GM12801 (cell line): ENCODE results near the gene KLHL29.

Experiments
- TF ChIP-seq, protein P1 (sequence below): IDR thresholded peaks from one replicate; pipeline ENCODE4 v1.5.1; 2011; ENCODE audit warnings: control low read depth; ENCODE audit not compliant: insufficient read length; ENCODE audit errors: extremely low read depth

KLHL29 gene

DNA sequence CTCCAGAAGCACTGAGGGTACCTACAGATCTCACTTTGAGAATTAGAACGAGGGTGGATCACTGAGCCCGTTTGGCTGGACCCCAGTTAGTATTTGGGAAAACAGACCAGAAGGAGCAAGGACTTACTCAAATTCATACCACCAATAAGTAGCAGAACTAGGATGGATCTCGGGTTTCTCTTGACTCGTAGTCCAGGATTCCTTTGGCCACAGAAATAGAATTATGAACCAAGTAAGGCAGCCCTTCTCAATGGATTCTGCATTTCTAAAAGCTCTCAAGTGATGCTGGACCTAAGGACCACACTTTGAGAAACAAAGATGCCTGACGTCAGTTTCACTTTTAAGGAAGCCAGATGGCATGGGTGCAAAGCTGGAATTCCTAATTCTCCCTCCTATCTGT lies 153.0 kb downstream of the KLHL29 start:
- TF ChIP-seq, protein P1, sequence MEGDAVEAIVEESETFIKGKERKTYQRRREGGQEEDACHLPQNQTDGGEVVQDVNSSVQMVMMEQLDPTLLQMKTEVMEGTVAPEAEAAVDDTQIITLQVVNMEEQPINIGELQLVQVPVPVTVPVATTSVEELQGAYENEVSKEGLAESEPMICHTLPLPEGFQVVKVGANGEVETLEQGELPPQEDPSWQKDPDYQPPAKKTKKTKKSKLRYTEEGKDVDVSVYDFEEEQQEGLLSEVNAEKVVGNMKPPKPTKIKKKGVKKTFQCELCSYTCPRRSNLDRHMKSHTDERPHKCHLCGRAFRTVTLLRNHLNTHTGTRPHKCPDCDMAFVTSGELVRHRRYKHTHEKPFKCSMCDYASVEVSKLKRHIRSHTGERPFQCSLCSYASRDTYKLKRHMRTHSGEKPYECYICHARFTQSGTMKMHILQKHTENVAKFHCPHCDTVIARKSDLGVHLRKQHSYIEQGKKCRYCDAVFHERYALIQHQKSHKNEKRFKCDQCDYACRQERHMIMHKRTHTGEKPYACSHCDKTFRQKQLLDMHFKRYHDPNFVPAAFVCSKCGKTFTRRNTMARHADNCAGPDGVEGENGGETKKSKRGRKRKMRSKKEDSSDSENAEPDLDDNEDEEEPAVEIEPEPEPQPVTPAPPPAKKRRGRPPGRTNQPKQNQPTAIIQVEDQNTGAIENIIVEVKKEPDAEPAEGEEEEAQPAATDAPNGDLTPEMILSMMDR, result no peak

DNA sequence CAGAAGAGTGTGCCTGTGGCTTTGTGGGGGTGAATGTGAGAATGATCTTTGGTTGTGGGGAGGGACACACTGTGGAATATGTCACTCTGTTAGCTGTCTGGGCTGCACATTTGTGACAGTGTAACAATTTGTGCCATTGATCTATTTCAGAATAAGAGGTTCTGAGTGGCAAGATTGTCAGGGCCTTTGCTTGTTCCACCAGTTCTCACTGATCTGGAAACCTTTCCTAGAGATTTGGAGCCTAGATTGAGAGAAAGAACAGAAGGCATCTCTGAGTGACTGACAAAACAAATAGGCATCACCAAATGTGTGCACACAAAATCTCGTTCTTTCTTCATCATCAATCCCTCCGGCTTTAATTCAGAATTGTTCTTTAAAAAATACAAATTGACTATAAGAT lies 153.6 kb downstream of the KLHL29 start:
- TF ChIP-seq, protein P1, result no peak

DNA sequence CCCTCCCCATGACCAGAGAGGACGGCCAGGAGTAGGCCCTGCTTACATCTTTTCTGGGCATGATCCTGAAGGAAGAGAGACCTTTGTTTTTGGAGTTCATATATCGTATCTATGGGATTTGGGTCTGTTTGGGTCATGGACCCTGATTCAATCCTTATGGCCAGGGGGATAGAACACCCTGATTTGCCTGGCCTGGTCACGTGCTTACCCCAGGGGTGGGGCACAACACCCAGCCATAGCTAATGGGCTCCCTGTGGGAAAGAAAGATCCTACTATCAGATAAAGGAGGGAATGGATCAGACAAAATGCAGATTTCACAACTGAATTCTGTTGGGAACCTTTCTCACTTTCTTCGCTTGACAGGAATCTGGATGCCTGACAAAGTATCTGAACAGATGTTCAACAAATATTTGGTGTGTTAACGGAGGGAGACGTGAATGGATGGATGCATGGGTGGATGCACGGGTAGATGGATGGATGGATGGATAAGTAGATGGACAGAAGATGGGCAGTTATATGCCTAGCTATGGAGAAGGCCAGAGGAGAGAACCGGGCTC lies 155.9 kb downstream of the KLHL29 start:
- TF ChIP-seq, protein P1, result no peak

DNA sequence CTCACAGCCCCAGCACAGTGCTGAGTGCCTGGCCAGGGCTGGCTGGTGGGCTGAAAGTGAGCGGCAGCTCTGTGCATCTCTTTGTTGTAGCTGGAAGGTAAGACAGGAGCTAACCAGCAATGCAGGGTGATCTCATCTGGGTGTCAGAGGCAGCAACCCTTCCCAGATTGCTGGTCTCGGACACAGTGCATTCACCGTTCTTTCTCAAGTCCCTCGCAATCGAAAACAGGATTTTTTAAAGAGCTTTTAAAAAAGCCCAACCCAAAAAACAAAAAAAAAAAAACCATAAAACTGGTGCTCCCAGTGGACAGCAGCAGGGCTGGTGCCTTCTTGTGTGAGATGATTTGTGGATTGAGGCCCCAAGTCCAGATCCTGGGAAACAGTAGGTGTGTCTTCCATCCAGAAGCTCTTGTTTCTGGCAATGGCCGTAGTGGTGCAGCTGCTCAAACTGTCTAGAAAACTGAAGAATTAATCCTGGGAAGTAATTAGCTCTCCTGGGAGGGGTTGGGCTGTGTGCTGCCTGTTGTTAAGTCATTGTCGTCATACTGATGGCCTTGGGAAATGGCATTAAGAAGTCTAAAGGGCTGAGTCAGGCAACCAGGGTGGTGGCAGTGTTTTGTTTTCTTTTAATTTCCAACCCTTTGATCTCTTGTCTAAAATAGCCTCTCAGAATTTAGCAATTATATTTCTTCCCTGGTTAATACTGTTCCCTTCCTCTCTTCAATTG lies 156.7 kb downstream of the KLHL29 start:
- TF ChIP-seq, protein P1, result no peak

DNA sequence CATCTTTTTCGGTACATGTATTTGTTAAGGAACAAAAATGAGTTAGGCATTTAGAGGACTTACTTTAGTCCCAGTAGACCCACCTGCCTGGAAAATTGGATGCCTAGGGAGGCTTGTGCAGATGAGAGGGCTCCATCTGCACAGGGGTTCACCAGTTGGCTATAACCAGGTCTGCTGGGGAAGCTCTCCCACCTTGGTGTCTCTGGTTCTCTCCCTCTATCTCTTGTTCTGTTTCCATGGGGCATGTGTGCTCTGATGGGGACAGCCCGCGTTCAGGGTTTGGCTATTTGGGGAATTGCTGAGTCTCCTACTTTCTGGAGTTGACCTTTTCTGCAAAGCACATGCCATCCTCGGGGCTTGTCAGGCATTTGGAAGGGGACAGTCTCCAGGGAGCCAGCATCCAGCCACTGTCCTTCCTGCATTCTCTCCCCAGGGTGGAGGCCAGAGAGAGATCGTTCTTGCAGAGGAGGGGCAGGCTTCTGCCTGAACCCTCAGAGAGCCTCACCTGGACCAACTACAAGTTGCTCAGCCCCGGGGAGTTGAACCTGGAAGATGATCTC lies 157.3 kb downstream of the KLHL29 start:
- TF ChIP-seq, protein P1, result no peak

DNA sequence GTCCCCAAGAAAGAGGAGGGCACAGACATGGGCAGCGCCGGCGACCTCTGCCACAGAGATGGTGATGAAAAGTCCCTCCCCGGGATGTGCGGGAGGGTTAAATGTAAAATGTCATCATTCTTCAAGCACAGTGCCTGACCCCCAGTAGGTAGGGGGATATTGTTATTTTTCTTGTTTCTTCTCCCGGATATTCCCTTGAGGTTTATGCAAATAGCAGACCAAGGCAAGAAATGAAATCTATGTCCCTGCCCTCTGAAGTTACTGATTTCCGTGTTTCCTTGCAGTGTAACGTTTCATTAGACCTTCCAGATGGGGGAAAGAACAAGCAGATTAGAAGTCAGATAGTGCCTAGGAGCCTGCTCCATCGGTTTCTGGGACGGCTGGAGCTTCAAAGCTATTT lies 158.3 kb downstream of the KLHL29 start:
- TF ChIP-seq, protein P1, result no peak

DNA sequence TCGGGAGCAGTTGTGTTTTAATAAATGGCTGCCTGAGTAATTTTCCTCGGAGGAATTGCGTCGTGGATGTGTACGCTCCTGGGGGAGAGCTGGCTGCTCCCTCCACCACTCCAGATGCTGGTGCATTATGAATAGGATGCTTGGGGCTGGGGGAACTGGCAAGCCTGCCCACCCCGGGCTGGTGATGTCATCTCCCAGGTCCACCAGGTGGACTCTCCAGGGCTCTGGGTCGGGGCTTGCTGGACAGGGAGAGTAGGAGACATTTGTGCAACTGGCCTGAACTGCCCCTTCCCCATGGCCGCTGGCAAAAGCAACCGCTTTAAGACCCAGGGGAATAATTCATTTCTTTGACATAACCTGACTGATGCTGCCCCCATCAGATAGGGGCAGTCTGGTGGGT lies 158.7 kb downstream of the KLHL29 start:
- TF ChIP-seq, protein P1, result no peak
